IMR-90 (cell line): ENCODE measurements around the gene UBE2O.

Experiments
- CEBPB ChIP-seq: IDR thresholded peaks from 2 replicates; pipeline ENCODE4 v1.6.1; 2012; ENCODE audit warnings: low read depth, low read length, improper control_type of control experiment
- CHD1 ChIP-seq: IDR thresholded peaks from 2 replicates; pipeline ENCODE4 v1.6.1; 2012; ENCODE audit warnings: low read depth, low read length, improper control_type of control experiment
- MAZ ChIP-seq: IDR thresholded peaks from 2 replicates; pipeline ENCODE4 v1.6.1; 2012; ENCODE audit warnings: low read depth, mild to moderate bottlenecking, low read length, improper control_type of control experiment, moderate library complexity, borderline replicate concordance
- MXI1 ChIP-seq: IDR thresholded peaks from 2 replicates; pipeline ENCODE4 v1.6.1; 2012; ENCODE audit warnings: low read depth, mild to moderate bottlenecking, low read length, moderate library complexity, borderline replicate concordance
- POLR2A ChIP-seq: IDR thresholded peaks from 2 replicates; pipeline ENCODE4 v1.6.1; 2012; ENCODE audit warnings: mild to moderate bottlenecking, low read depth, low read length
- RAD21 ChIP-seq: IDR thresholded peaks from 2 replicates; pipeline ENCODE4 v1.6.1; 2012; ENCODE audit warnings: low read length, improper control_type of control experiment
- RCOR1 ChIP-seq: IDR thresholded peaks from 2 replicates; pipeline ENCODE4 v1.6.1; 2012; ENCODE audit warnings: mild to moderate bottlenecking, low read length, improper control_type of control experiment; ENCODE audit not compliant: insufficient replicate concordance
- TF ChIP-seq, protein P1 (sequence below): conservative IDR thresholded peaks from 2 replicates; pipeline ENCODE4 v1.5.1; 2012; ENCODE audit warnings: mild to moderate bottlenecking, low read depth, low read length, improper control_type of control experiment

GRCh38 chr17:76367642-76368041 lies 85.3 kb downstream of the UBE2O start:
- TF ChIP-seq, protein P1, sequence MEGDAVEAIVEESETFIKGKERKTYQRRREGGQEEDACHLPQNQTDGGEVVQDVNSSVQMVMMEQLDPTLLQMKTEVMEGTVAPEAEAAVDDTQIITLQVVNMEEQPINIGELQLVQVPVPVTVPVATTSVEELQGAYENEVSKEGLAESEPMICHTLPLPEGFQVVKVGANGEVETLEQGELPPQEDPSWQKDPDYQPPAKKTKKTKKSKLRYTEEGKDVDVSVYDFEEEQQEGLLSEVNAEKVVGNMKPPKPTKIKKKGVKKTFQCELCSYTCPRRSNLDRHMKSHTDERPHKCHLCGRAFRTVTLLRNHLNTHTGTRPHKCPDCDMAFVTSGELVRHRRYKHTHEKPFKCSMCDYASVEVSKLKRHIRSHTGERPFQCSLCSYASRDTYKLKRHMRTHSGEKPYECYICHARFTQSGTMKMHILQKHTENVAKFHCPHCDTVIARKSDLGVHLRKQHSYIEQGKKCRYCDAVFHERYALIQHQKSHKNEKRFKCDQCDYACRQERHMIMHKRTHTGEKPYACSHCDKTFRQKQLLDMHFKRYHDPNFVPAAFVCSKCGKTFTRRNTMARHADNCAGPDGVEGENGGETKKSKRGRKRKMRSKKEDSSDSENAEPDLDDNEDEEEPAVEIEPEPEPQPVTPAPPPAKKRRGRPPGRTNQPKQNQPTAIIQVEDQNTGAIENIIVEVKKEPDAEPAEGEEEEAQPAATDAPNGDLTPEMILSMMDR = no peak
- TF ChIP-seq POLR2A (no peak), CEBPB (no peak), RAD21 (no peak), CHD1 (no peak), MXI1 (no peak), RCOR1 (no peak), MAZ (no peak)
